Hematopoietic multipotent progenitor cell treated with erythropoietin and hydrocortisone succinate and interleukin-3 and kit ligand, for 15 days (in vitro differentiated cells): Measurements from ENCODE around the gene ASB9.
"Not testable (repeated sequence)": the region's sequence is repeated elsewhere in the genome, so short reads cannot be mapped to it uniquely, and the experiment has no call there.

Experiments used
- DNase-seq: peaks from one replicate; pipeline ENCODE4 v3.0.0-alpha.2; 2015; ENCODE audit warnings: low spot score

The ASB9 gene, protein sequence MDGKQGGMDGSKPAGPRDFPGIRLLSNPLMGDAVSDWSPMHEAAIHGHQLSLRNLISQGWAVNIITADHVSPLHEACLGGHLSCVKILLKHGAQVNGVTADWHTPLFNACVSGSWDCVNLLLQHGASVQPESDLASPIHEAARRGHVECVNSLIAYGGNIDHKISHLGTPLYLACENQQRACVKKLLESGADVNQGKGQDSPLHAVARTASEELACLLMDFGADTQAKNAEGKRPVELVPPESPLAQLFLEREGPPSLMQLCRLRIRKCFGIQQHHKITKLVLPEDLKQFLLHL

DNA sequence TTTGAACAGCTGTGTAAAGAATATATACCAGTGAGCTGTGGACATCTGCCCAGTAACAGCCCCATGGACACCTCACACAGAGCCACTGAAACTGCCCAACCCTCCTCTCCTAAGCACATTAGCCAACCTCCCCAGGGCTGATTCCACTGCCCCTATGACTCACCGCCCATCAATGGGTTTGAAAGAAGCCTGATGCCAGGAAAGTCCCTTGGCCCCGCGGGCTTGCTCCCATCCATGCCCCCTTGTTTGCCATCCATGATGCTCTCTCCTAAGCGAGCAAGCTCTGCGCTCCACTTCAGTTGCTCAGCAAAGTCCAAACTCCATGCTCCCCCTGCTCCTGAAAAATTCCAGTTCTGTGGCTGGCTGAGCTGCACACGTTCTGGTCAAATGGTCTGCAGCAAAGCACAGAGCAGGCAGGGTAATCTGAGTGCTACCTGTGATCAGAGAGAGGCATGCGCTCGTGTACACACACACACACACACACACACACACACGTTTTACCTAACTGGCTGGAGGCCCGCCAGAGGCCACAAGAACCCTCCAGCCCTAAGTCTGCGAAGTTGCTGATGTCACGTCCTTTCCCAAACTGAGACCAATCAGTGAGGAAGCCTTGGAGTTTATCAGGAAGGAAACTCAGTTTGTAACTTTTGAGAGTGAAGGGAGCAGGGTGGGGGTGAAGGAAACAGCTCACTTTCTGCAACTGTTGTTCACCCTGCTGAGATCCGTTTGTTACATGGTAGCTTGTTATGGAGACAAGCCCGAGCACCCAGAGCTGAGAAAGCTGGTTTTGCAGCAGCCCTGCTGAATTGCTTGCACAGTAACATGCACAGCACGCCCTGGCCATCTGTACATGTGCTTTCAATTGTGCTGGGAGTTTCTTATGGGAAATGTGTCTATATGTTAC, at the start of gene ASB9:
TSS of gene ASB9 (minus strand) at position 466 of the 904 bp plus-strand sequence. CDS start at position 257, 209 bp downstream.
- no peak for DNase-seq

DNA sequence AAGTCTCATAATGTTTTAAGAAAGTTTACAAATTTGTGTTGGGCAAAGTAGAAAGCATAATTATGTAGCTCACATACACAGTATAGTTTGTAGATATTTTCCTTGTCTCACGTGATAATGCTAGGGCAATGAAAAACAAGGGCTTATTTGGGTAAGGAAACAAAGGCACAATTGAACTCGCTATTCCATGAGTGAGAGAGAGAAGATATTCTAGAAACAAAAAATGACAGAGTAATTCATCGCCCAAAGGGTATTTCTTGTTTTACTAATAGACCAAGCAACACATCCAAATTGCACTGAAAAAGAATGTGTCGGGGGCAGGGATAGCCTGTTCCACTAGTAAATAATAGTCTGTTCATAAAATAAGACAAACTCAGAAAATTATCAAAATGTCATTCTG, 49.2 kb upstream of the ASB9 start:
- DNase-seq = no peak

DNA sequence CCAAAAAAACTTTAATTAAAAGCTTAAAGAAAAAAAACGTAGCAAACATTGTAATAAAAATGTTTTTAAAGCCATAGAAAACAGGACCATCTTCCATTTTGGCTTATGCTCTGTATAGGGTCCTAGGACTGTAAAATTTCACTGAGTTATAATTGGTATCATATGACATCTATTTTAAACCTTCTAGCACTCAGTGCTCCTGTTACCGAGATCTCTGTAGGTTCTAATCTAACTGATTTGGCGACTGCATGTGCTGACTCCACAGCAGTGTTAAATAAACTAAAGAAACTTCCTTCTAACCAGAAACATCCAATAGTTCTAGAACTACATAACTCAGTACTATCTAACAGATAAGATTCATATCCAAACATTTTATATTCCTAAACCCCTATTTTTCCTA, 45.6 kb upstream of the ASB9 start, which contains the start of gene ASB11:
TSS of gene ASB11 (minus strand) at position 132 of the 400 bp plus-strand sequence. CDS start at position 97, 35 bp downstream.
- no peak for DNase-seq

DNA sequence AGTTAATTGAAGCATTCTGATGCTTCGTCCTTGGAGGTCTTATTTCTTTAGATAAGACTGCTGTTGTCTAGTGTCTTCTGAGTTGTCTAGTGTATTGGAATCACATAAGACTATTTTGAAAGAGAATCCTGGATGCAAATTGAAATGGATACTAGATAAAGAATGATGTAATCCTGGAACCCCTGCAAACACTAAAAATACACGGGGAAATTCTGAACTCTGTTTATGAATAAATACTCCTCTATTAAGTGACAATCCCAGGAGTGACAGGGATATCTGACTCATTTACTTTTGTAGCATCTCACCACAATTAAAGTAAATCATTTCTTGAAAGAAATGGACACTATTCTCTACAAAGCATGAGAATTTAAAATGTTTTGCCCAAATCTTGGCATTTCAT, 44.6 kb upstream of the ASB9 start:
- DNase-seq = no peak

DNA sequence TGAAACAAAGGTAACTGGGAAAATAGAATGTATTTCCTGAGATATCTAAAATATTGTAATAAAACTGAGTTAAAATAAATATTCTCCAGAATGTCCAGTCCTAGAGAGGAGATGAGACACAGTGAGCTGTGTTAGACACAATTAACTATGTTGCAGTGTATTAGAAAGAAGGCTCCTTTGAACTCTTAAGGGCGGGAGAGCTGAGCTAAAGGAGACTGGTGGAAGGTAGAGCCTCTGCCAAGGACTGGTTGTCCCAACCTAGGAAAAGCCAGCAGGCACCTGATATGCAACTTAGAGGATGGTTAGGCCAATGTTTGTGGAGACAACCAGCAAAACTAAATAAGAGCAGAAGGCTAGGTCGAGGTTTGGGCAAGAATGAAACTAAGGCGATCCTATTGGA, 41.2 kb upstream of the ASB9 start:
- DNase-seq = no peak

DNA sequence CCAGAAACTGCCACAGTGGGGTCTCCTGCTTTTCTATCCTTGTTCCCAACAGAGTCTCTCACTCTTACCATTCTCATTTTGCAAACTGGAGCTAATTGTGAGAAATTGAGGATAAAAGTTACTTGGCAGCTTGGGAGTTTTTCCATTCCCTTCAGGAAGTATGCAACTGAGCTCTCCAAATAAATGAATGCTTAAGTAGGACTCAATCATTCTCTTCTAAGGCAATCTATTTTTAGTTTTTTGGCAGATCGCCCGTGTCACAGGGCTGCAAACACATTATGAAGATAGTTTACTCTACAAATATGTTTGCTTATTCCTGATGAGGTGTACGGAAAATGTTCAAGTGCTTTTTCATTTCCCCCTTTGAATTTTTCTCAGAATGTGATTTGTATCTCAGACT, 40.2 kb upstream of the ASB9 start:
- no peak for DNase-seq

DNA sequence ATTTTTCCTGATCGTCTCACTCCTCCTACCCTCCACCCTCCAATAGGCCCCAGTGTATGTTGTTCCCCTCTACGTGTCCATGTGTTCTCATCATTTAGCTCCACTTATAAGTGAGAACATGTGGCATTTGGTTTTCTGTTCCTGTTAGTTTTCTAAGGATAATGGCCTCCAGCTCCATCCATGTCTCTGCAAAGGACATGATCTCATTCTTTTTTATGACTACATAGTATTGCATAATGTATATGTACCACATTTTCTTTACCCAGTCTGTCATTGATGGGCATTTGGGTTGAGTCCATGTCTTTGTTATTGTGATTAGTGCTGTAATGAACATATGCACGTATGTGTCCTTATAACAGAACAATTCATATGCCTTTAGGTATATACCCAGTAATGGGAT, 36.0 kb upstream of the ASB9 start:
- DNase-seq = not testable (repeated sequence)

DNA sequence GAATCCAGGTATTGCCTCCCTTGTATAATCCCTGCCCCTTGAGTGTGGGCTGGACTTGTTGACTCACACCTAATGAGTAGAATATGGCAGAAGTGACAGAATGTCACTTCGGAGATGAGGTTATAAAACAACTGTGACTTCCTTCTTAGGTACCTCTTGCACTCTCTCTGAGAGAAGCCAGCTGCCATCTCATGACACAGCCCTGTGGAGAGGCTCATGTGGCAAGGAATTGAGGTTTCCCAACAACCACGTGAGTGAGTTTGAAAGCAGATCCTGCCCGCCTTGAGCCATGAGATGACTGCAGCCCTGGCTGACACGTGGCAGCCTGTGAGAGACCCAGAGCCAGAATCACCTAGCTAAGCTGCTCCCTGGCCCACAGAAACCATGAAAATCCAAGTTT, 32.0 kb upstream of the ASB9 start:
- no peak for DNase-seq

DNA sequence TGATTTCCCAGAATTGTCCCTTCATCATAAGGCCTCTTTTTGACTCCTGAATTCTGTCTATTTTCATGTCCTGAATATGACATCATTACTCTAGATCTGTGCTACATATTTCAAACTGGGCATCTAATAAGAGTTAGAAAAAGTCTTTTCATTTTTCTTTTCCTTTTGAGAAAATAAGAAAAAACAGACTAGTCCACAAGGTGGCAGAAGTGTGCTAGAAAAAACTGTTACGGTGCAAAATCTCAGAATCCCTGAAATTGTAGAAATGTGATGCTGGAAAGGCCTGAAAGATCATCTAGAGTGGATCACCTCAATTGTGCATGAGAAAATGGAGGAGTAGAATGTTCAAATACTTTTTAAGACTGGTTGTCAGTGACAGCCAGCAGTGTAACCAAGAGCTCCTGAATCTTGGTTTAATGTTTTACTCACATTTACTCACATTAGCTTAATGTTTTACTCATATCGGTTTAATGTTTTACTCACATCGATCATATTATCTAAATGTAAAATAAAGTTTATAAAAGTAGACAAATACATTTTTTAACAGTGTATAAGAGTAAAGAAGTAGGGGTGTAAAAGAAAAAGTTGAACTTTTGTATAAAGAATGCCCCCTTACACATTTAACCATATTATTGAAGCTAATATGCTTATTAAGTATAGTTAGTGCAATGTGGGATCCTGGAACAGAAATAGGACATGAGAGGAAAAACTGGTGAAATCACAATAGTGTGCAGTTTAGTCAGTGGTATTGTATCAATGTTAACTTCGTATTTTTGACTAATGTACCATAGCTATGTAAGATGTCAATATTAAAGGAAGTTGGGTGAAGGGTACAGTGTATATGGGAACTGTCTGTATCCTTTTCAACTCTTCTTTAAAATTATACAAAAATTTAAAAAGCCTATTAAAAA, 30.3 kb upstream of the ASB9 start:
- peak; percentile 4 for DNase-seq

DNA sequence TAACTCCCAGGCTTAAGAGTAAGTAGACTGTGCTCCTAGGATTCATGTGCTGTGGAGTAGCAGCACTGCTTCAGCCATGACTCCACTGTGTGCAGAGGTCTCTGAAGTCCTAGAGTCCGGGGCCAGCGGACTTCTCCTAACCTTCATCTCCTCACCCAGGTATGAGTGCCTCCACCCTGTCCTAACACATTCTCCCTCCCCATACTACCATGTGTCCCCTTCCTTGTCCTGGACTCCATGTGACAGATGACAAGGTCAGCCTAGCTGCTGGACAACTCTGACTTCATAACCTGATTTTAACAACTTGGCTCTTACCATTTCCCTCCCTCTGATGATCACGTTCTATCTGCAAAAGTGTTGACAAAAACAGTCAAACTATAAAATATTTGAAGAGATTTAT, 28.9 kb upstream of the ASB9 start:
- DNase-seq = no peak

DNA sequence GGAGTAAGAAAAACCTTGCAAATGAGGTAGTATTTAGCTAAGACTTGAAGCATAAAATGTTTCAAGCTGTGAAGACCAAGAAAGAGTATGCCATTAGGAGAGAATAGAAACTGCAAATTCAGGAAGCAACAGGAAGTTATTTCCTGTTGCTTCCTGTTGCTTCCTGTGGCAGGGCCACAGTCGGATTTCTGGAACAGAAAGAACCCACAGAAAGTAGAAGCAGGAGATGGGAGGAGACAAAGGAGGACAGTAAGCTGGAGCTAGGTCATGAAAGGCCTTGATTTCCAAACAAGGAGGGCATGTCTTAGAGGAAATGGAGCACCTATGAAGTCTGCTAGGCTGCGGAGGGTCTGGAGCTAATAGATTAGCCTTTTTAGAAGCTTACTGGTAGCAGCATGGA, 28.3 kb upstream of the ASB9 start:
- DNase-seq = no peak

DNA sequence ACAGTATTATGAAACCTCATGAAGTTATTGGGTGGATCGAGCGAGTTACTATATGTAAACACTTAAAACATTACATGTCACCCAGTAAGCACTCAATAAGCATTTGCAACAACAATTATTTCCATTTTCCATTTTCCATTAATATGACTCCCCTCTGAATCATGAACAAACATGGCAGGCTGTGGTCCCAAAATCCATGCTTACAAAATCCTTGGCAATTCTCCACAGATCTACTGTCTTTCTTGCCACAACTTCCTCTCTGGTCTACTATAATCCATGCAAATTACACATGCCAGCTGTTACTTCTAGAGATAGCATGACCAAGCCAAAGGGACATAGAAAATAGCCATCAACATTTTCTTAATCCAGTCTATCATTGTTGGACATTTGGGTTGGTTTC, 23.6 kb upstream of the ASB9 start:
- DNase-seq = no peak

DNA sequence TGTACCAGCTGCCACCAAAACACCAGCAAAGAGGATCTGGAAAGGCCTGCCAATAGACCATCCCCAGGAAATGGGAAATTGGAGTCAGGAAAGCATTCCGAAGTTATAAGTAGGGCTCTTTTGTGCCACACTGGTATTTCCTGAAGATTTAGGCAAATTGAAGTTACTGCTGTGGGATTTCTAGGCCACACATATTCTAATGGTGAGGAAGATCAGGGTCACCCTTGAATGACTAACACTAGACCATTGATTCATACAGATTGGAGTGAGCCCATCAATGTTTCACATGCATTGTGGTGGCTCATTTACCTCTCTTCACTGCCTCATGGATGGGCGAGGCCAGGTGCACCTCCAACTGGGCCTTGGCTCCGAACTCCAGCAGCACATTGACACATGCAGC, 23.0 kb upstream of the ASB9 start:
- DNase-seq = no peak

DNA sequence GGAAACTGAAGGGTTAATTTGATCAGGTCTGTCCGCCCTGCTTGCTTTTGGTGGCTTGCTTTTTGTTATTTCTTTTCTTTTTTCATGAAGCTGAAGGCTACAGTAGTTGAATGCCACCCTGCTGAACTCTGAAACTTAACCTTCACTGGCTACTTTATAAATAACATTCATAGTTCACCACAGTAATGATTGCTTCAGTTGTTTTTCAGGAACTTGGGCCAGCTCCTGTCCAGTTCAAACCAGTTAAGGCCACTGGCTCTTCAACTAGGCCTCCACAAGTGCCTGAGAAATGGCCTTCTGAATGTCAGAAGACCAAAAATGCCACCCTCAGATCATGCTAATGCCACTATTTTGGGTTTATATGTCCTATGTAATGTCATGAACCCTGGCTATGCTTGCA, 7.7 kb upstream of the ASB9 start:
- DNase-seq = no peak

DNA sequence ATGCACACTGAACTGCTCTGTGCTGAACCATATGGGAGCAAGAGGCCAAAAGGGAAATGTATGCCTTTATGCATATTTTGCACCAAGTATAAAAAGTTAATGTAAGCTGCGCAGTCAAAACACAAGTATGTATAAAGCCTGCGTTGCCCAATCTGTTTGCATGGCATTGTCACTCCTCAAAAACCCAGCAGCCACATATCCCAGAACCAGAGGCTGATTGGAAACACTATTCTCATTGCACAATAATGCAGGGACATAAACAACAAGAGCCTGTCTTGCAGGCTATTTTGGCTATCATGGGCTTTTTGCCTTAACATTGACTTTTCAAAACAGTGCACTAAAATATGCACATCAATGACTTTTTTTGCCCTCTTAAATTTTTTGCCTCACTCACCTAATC, 5.1 kb upstream of the ASB9 start:
- DNase-seq = no peak

DNA sequence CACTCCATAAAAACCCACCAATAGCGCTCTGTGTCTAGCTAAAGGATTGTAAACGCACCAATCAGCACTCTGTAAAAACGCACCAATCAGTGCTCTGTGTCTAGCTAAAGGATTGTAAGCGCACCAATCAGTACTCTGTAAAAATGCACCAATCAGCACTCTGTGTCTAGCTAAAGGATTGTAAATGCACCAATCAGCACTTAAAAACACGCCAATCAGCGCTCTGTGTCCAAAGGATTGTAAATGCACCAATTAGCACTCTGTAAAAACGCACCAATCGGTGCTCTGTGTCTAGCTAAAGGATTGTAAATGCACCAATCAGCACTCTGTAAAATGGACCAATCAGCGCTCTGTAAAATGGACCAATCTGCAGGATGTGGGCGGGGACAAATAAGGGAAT, 3.4 kb upstream of the ASB9 start:
- DNase-seq = not testable (repeated sequence)

DNA sequence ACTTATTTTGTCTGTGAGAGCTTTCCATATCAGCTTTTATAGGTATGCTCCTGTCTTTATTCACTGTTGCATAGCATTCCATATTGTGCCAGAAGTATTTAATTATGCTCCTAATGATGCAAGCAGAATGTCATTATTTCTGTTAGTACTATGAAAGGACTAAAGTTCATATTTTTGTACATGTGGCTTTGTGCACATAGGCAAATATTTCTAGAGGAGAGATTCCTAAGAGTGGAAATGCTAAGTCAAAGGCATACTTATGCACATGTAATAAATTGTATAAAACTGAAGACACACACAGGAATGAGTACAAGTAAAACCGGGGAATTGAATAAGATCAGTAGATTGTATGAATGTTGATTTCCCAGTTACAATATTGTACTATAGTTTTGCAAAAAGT, 1.9 kb upstream of the ASB9 start:
- DNase-seq = no peak

DNA sequence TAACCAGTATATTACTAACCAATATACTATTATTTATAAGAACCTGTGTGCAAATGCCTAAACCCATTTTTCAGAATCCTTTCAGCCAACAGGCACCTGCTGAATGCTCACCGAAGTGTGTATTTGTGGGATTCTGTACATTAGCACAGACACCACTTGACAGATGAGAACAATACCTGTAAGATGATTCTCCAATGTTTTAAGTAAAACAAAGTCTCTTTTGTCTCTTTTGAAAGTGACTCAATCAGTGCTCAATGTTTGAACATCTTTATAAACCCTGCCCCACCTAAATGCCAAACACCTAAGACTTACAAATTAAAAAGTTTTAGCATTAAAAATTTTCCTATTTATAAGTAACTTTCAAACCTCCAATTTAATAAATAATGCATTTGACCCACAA, 763 bp downstream of the ASB9 start:
- no peak for DNase-seq

DNA sequence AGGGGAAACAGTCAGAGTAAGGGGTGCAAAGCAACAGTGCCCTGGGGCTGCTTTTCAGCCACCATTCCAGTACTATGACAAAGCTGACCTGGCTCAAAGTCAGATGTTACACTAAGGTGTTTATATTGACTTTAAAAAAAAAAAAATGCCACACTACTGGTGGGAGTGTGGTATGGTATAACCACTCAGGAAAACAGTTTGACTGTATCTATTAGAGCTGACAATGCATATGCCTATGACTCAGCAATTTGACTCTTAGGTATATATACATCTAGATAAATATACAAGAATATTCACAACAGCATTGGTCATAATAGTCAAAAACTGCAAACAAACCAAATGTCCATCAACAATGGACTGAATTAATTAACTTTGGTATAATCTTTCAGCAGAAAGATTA, 15.0 kb downstream of the ASB9 start:
- DNase-seq = no peak

DNA sequence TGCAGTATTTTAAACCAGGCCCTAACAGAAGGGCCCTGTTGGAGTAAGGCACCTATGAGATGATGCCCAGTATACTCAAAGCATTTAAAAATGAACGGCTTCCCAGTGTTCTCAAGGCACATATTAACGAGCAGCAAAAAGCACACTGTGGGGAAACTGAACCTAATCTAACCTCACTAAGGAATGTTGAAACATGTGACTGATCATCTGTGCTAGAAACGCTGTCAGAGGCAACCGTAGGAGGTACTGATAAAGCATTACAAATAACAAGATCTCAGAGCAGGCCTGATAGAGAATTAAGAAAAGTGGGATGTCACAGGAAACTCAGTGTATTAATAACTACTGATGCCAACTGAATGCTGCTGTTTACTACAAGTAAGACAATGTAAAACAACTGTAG, 24.0 kb downstream of the ASB9 start:
- DNase-seq = no peak

DNA sequence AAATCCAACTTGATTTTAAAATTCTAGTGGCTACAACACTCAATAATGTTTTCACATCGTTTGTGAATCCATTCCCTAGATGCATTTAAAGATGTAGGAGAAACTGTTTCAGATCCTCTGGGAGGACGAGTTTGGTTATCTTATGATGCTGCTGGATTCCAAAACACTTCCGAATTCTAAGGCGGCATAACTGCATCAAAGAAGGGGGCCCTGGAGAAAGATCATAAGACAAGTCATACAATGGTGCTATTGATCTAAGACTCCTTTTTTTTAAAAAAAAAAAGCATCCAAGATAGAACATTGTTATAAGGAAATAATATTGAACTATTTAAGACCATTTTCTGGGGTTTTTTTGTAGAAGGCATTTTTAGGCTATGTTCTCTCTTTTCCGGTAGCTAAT, 25.5 kb downstream of the ASB9 start:
- DNase-seq = no peak

DNA sequence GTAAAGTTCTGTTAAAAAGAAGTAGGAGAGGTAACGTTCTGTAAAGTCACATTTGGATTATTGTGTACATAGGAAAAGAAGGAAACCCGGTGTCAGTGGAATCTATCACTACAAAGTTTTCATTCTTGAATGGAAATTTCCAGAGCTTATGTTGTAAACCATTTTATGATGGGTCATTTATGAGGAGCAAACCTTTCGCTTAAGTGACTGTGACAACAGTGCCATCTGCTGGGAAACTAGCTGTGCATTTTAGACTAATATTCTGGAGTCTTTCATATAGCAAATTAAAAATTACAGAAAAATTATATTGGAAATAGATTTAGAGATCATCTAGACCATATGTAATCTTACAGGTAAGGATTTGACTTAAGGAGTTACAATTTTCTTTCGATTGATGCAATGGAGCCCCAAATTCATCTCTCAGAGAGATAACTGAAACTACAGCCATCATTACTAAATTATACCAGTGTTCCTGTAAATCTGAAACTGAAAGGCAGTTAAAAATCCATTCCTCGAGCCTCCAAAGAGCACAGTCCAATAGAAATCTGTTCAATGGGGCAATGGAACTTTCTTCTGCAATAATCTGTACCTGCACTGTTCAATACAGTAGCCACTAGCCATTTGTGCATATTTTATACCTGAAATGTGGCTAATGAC, 26.9 kb downstream of the ASB9 start:
- peak; percentile 1 for DNase-seq
